ENCODE measurements around the gene EFNA2.

DNA sequence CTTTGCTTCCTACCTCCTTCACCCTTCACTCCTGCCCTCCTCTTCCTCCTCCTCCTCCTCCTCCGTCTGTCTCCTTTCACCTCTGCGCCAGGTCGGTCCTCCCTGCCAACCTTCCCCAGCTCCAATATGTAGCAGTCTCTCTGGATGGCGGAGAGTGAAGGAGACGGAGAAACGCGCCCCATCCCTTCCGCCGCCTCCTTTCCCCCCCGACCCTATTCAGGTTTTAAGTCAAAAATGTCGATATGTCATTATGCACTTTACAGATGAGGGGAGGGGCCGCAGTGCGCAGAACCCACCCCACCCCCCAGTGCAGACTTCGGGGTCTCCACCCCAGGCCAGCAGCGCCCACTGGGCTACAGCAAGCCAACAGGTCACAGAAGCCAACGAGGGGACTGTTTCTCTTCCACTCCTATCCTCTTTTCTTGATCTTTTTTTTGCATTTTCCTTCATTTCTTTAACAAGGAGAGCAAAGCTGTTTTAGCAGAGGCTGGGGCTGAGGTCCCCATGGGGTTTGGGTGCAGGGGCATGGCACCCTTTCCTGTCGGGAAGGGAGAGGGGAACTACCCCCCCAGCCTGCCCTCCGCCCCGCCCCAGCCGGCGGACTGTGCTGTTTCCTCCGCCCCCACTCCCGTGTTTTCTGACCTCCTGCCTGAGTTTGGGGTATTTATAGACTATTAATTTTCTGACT, 28.1 kb upstream of the EFNA2 start:
- TF ChIP-seq POLR2A (IDR thresholded peaks at IDR 0.05) (no peak), CTCF (IDR thresholded peaks at IDR 0.05) (no peak), EP300 (IDR thresholded peaks at IDR 0.05) (no peak)
